K562 (cell line): ENCODE measurements around the gene BAHD1. TPM values are rescaled to one million over a fixed set of nuclear protein-coding genes. Genes with fewer than 3 reads are reported as not detected.

ENCODE experiments used
- CAMTA2 ChIP-seq: fragments of 250-450 bp; sonication (Bioruptor Pico); conservative IDR thresholded peaks from 2 replicates; pipeline ENCODE4 v1.5.1; 2022
- FOXP1 ChIP-seq: sonication (generic); formaldehyde crosslinking; IDR thresholded peaks from 2 replicates; pipeline ENCODE4 v1.8.0; 2022; ENCODE audit warnings: mild to moderate bottlenecking, missing genetic modification reagents
- HMGN3 ChIP-seq: IDR thresholded peaks from 2 replicates; pipeline ENCODE4 v1.6.1; 2011; ENCODE audit warnings: borderline replicate concordance, low read depth, mild to moderate bottlenecking, mixed read lengths, low read length; ENCODE audit not compliant: insufficient read length; ENCODE audit errors: extremely low read depth
- MEF2D ChIP-seq: conservative IDR thresholded peaks from 2 replicates; pipeline ENCODE4 v1.6.1; 2016; ENCODE audit warnings: low read depth, missing genetic modification characterization, missing compliant biosample characterization
- NCOA1 ChIP-seq: fragments of 450-650 bp; IDR thresholded peaks from 2 replicates; pipeline ENCODE4 v1.6.1; 2016; ENCODE audit warnings: low read depth
- NCOA4 ChIP-seq: fragments of 450-650 bp; IDR thresholded peaks from 2 replicates; pipeline ENCODE4 v1.6.1; 2018; ENCODE audit warnings: mild to moderate bottlenecking; ENCODE audit not compliant: partially characterized antibody
- NFE2L1 ChIP-seq: fragments of 450-650 bp; IDR thresholded peaks from 2 replicates; pipeline ENCODE4 v1.6.1; 2016; ENCODE audit warnings: missing genetic modification characterization, low read depth, mild to moderate bottlenecking, missing compliant biosample characterization, moderate library complexity, borderline replicate concordance
- PYGO2 ChIP-seq: fragments of 450-650 bp; IDR thresholded peaks from 2 replicates; pipeline ENCODE4 v1.6.1; 2016; ENCODE audit warnings: mild to moderate bottlenecking, missing genetic modification characterization, moderate library complexity, missing compliant biosample characterization
- USF1 ChIP-seq: sonication (generic); formaldehyde crosslinking; IDR thresholded peaks from 2 replicates; pipeline ENCODE4 v1.9.0; 2022; ENCODE audit warnings: mild to moderate bottlenecking, missing genetic modification reagents
- ZNF23 ChIP-seq: fragments of 250-450 bp; sonication (Bioruptor Pico); IDR thresholded peaks from 2 replicates; pipeline ENCODE4 v1.4.0; 2020; ENCODE audit warnings: mild to moderate bottlenecking
- ZNF311 ChIP-seq: fragments of 250-450 bp; sonication (Bioruptor Pico); IDR thresholded peaks from 2 replicates; pipeline ENCODE4 v1.4.0; 2020; ENCODE audit warnings: mild to moderate bottlenecking, moderate library complexity
- ZNF507 ChIP-seq: conservative IDR thresholded peaks from 2 replicates; pipeline ENCODE4 v1.6.1; 2017; ENCODE audit warnings: missing genetic modification characterization, missing compliant biosample characterization
- ZNF584 ChIP-seq: fragments of 200-800 bp; sonication (Bioruptor generic); IDR thresholded peaks from 2 replicates; pipeline ENCODE4 v1.6.1; 2016; ENCODE audit warnings: low read depth, mild to moderate bottlenecking, missing genetic modification characterization, missing compliant biosample characterization
- ZNF592 ChIP-seq: fragments of 450-650 bp; IDR thresholded peaks from 2 replicates; pipeline ENCODE4 v1.6.1; 2017; ENCODE audit warnings: antibody characterized with exemption, mild to moderate bottlenecking
- ZNF77 ChIP-seq: fragments of 250-450 bp; sonication (Bioruptor Pico); IDR thresholded peaks from 2 replicates; pipeline ENCODE4 v1.5.0; 2020
- polyA plus RNA-seq, 8 experiments: library from polyadenylated mRNA; depleted of rRNA in 4 of 8; stranded (reverse) in 5 of 8; unstranded in 3 of 8; fragments of >200 nt; fragmentation: Nextera tagmentation in 2 of 8; fragmentation: Illumina TruSeq in 1 of 8; extraction: Ambion mirVana in 2 of 8; extraction: Trizol in 1 of 8; gene quantifications; 2 replicates each; pipeline versions ENCODE4 v1.2.1 to v1.2.3, GENCODE V29; 2011 to 2014; ENCODE audit warnings: inconsistent platforms in 1 of 8, missing spikeins in 1 of 8
- total RNA-seq, 7 experiments: library from RNA; depleted of rRNA in 6 of 7; stranded (reverse); fragments of >200 nt in 6 of 7; fragmentation: Illumina TruSeq in 2 of 7; extraction: Trizol in 2 of 7; gene quantifications; 2 replicates each; pipeline versions ENCODE4 v1.2.1 to v1.2.3, GENCODE V29; 2011 to 2021; ENCODE audit warnings: low replicate concordance in 1 of 7
- TF ChIP-seq, protein P1 (sequence below), 2 experiments: IDR thresholded peaks; 2 replicates each; pipeline ENCODE4 v1.6.1; 2011; ENCODE audit warnings: borderline replicate concordance in 1 of 2, control low read depth in 1 of 2, low read depth in 1 of 2, low read length in 1 of 2, mild to moderate bottlenecking in 1 of 2, mixed read lengths in 1 of 2, moderate library complexity in 1 of 2; ENCODE audit not compliant: insufficient read depth in 1 of 2, insufficient read length in 1 of 2, poor library complexity in 1 of 2, severe bottlenecking in 1 of 2; ENCODE audit errors: extremely low read depth in 1 of 2
- TF ChIP-seq, protein P2 (sequence below): fragments of 450-650 bp; conservative IDR thresholded peaks from 2 replicates; pipeline ENCODE4 v1.6.1; 2016; ENCODE audit warnings: missing genetic modification characterization, low read depth, mild to moderate bottlenecking, missing compliant biosample characterization, moderate library complexity
- TF ChIP-seq, protein P3 (sequence below): fragments of 250-450 bp; sonication (Bioruptor Pico); IDR thresholded peaks from 2 replicates; pipeline ENCODE4 v1.5.0; 2020; ENCODE audit warnings: mild to moderate bottlenecking

The BAHD1 gene
- total and polyA plus RNA-seq, 9 of the 15 experiments (the other 6 are each of a cell fraction or from before 2014, with no cell fraction given): 0.55 to 38.5 (median 11.5) TPM

GRCh38 chr15:40437752-40438687 lies 2.7 kb upstream of the BAHD1 start (continued):
- TF ChIP-seq, protein P1, sequence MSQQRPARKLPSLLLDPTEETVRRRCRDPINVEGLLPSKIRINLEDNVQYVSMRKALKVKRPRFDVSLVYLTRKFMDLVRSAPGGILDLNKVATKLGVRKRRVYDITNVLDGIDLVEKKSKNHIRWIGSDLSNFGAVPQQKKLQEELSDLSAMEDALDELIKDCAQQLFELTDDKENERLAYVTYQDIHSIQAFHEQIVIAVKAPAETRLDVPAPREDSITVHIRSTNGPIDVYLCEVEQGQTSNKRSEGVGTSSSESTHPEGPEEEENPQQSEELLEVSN (IDR thresholded peaks at IDR 0.05; ENCODE audit: borderline replicate concordance in 1 of 2, extremely low read depth in 1 of 2, insufficient read depth in 1 of 2, insufficient read length in 1 of 2, low read depth in 1 of 2, low read length in 1 of 2, poor library complexity in 1 of 2, severe bottlenecking in 1 of 2): no peak
- TF ChIP-seq CAMTA2 (CRISPR knock-in tag) (no peak), HMGN3 (peak; percentile 42), NCOA1 (no peak), ZNF592 (0 out of 2 replicates have a peak, but pooled peaks have one; percentile 7), ZNF584 (no peak), ZNF23 (CRISPR knock-in tag) (no peak), PYGO2 (tag) (no peak), FOXP1 (CRISPR knock-in tag) (no peak), ZNF507 (tag) (no peak), NCOA4 (no peak), MEF2D (tag) (no peak), ZNF77 (CRISPR knock-in tag) (no peak), NFE2L1 (tag) (no peak), USF1 (CRISPR knock-in tag) (no peak), ZNF311 (CRISPR knock-in tag) (no peak)
- TF ChIP-seq, protein P2, sequence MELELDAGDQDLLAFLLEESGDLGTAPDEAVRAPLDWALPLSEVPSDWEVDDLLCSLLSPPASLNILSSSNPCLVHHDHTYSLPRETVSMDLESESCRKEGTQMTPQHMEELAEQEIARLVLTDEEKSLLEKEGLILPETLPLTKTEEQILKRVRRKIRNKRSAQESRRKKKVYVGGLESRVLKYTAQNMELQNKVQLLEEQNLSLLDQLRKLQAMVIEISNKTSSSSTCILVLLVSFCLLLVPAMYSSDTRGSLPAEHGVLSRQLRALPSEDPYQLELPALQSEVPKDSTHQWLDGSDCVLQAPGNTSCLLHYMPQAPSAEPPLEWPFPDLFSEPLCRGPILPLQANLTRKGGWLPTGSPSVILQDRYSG (tag): no peak
- TF ChIP-seq, protein P3, sequence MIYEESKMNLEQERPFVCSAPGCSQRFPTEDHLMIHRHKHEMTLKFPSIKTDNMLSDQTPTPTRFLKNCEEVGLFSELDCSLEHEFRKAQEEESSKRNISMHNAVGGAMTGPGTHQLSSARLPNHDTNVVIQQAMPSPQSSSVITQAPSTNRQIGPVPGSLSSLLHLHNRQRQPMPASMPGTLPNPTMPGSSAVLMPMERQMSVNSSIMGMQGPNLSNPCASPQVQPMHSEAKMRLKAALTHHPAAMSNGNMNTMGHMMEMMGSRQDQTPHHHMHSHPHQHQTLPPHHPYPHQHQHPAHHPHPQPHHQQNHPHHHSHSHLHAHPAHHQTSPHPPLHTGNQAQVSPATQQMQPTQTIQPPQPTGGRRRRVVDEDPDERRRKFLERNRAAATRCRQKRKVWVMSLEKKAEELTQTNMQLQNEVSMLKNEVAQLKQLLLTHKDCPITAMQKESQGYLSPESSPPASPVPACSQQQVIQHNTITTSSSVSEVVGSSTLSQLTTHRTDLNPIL (CRISPR knock-in tag): no peak
